ENCODE results near the gene COX8A. TPM values are rescaled to one million over a fixed set of nuclear protein-coding genes. Genes with fewer than 3 reads are reported as not detected.

COX8A gene
- total RNA-seq, 1 donor from 2014 or later, result 212 TPM

DNA sequence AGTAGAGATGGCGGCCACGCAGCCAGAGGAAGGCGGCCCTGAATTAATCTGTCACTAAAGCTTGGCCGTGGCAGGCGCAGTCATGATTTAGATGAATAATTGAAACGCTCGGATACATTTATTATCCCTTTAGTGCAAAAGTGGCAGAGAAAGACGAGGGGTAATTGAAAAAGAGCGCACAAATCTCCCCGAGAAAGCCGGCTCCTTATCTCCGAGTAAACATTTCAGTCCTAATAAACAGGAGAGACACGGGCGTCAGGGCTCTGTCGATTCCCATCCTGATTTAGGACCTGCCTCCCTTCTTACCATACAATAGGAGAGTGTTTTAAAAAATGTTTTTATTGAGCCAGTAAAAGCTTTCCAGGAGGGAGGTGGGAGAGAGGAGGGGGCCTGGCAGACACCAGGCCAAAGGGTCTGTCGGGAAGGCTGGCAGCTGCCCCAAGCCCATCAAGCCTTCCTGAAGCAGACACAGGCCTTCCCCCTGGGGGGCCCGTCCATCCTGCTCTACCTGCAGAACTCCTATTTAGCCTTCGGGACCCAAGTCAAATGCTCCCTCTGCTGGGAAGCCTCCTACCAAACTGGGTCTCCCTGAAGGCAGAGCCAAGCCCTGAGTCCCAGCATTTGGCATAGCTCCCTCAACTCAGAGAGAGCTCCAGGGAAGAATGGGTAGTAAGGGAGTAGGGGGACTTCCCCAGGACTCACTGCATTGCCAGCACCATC, 34.7 kb downstream of the COX8A start:
- intact Hi-C loops (cut with DNase I), result no loop called here
- Histone ChIP-seq H3K4me1 (peaks cover 17% of the 10 kb centered on the region), H3K27ac (no peak overlapping the region), H3K4me3 (no peak overlapping the region), H3K27me3 (ENCODE audit: low read depth) (no peaks in the 10 kb centered on the region), H3K9me3 (no peaks in the 10 kb centered on the region), H3K36me3 (no peaks in the 10 kb centered on the region)
- ATAC-seq (no peak), DNase-seq (no peak)
- no peak for TF ChIP-seq CTCF (IDR thresholded peaks at IDR 0.05)

DNA sequence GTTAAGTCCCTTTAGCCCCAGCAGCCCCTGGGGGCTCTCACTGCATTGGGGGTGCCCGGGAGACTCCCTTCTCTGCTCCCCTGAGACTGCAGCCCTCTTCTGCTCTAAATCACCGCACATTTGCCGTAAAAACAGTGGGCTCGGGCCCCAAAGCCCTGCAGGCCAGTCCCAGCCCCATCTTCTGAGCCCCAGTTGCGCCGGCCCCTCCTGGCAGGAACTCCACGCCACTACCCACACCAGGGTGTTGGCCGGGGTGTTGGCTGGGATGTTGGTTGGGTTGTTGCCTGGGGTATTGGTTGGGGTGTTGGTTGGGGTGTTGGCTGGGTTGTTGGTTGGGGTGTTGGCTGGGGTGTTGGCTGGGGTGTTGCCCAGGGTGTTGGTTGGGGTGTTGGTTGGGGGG, 35.3 kb downstream of the COX8A start:
- ATAC-seq (no peak), DNase-seq (no peak)
- no peak overlapping the region for H3K27ac ChIP-seq
- intact Hi-C loops (cut with DNase I), result no loop called here
- peaks cover 17% of the 10 kb centered on the region for H3K4me1 ChIP-seq
- no peaks in the 10 kb centered on the region for H3K9me3 ChIP-seq
- H3K36me3 ChIP-seq, result no peaks in the 10 kb centered on the region
- no peak overlapping the region for H3K4me3 ChIP-seq
- no peak for TF ChIP-seq CTCF (IDR thresholded peaks at IDR 0.05)
- H3K27me3 ChIP-seq (ENCODE audit: low read depth), result no peaks in the 10 kb centered on the region

DNA sequence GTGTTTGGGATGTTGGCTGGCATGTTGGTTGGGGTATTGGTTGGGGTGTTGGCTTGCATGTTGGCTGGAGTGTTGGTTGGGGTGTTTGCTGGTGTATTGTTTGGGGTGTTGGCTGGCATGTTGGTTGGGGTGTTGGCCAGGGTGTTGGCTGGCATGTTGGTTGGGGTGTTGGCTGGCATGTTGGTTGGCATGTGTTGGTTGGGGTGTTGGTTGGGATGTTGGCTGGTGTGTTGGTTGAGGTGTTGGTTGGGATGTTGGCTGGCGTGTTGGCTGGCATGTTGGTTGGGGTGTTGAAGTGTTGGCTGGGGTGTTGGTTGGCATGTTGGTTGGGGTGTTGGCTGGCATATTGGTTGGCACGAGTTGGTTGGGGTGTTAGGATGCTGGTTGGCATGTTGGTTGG, 36.4 kb downstream of the COX8A start:
- no peaks in the 10 kb centered on the region for H3K36me3 ChIP-seq
- no peak for DNase-seq
- H3K9me3 ChIP-seq, result no peaks in the 10 kb centered on the region
- H3K27ac ChIP-seq, result no peak overlapping the region
- H3K27me3 ChIP-seq (ENCODE audit: low read depth), result no peaks in the 10 kb centered on the region
- H3K4me1 ChIP-seq, result peaks cover 17% of the 10 kb centered on the region
- H3K4me3 ChIP-seq, result no peak overlapping the region
- TF ChIP-seq CTCF (IDR thresholded peaks at IDR 0.05), result no peak
- no peak for ATAC-seq
- intact Hi-C loops (cut with DNase I), result no loop called here

GRCh38 chr11:64011371-64011770, 37.0 kb downstream of the COX8A start:
- Histone ChIP-seq H3K4me3 (no peak overlapping the region), H3K9me3 (no peaks in the 10 kb centered on the region), H3K27ac (no peak overlapping the region), H3K4me1 (peaks cover 17% of the 10 kb centered on the region), H3K36me3 (no peaks in the 10 kb centered on the region), H3K27me3 (ENCODE audit: low read depth) (no peaks in the 10 kb centered on the region)
- no peak for ATAC-seq
- intact Hi-C loops (cut with DNase I), result no loop called here
- TF ChIP-seq CTCF (IDR thresholded peaks at IDR 0.05), result no peak
- DNase-seq, result no peak

DNA sequence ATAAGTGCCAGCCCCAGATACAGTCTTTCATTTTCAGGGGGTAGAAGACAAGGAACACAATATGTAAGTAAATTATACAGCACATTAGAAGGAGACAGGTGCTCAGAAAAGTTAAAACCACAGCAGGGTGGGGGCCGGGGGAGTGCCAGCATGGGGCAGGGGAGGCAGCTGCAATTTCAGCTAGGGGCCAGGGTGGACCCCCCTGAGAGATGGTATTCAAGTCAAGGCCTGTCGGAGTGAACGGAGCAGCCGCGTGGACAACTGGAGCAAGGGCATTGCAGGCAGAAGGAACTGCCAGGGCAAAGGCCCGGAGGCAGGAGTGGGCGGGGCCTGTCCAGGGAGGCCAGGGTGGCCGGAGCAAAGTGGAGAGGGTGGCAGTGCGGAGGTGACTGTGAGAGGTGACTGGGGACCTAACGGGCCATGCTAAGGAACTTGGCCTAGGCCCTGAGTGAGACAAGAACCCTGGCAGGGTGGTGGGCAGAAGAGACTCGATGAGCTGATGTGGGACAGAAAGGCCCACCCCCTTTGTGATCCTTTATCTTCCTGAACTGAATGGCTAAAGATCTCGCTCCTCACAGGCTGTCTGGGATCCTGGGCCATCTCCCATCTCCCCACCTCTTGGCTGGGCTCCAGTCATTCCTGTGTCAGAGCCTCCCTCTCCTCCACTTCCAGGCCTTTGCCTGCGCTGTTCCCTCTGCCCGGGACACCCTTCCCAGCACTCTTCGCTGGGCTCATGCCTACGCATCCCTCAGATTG, 38.9 kb downstream of the COX8A start:
- H3K4me3 ChIP-seq, result no peak overlapping the region
- DNase-seq (no peak), ATAC-seq (no peak)
- intact Hi-C loops (cut with DNase I), result no loop called here
- TF ChIP-seq CTCF (IDR thresholded peaks at IDR 0.05), result no peak
- no peak overlapping the region for H3K27ac ChIP-seq
- no peaks in the 10 kb centered on the region for H3K36me3 ChIP-seq
- H3K9me3 ChIP-seq, result no peaks in the 10 kb centered on the region
- H3K27me3 ChIP-seq (ENCODE audit: low read depth), result no peaks in the 10 kb centered on the region
- H3K4me1 ChIP-seq, result peaks cover under 1% of the 10 kb centered on the region
